A549 (cell line): ENCODE results near the gene GPD2. TPM values are rescaled to one million over a fixed set of nuclear protein-coding genes. Genes with fewer than 3 reads are reported as not detected.

Experiments used
- ATAC-seq, 2 experiments: fragments of 200-7000 bp in 1 of 2; fragments of >200 bp in 1 of 2; cut with Nextera tagmentation in 1 of 2; cut with Tn5 transposase in 1 of 2; 3 replicates each; pipeline versions ENCODE4 v1.8.0 to v1.9.1; 2018 to 2020; ENCODE audit warnings: mild to moderate bottlenecking in 1 of 2, moderate library complexity in 1 of 2
- CTCF ChIA-PET: fragments of 300-600 bp; sonication (Branson Sonifier 250); formaldehyde crosslinking; extraction: SDS; loops from one replicate; lab custom pipeline; 2021; ENCODE audit warnings: antibody characterized with exemption, inconsistent platforms; lab: Yijun Ruan, JAX
- POLR2A ChIA-PET: fragments of 350-600 bp; formaldehyde crosslinking; extraction: SDS; loops from one replicate; lab custom pipeline; 2021; ENCODE audit warnings: antibody characterized with exemption, inconsistent platforms; lab: Yijun Ruan, JAX
- DNase-seq, 2 experiments: peaks; one replicate each; pipeline versions ENCODE4 v3.0.0 to v3.0.0-alpha.2; 2011 to 2016; ENCODE audit warnings: low read depth in 1 of 2, low spot score in 1 of 2
- FAIRE-seq: peaks from 2 replicates; lab custom pipeline; 2011; peaks lifted over from hg19 to GRCh38; lab: Jason Lieb, UNC
- H3K27ac ChIP-seq, 2 experiments: fragments of >200 bp; sonication (Bioruptor Twin); formaldehyde crosslinking; 3 replicates each; pipeline ENCODE4 v1.5.1; 2016 to 2017
- H3K4me1 ChIP-seq: fragments of >200 bp; sonication (Bioruptor Twin); formaldehyde crosslinking; 3 replicates; pipeline ENCODE4 v1.6.1; 2016
- H3K4me2 ChIP-seq: fragments of >200 bp; sonication (Bioruptor Twin); formaldehyde crosslinking; 3 replicates; pipeline ENCODE4 v1.6.1; 2016
- H3K4me3 ChIP-seq: fragments of >200 bp; sonication (Bioruptor Twin); formaldehyde crosslinking; 3 replicates; pipeline ENCODE4 v1.5.1; 2016
- H3K9me3 ChIP-seq: fragments of >200 bp; sonication (Bioruptor Twin); formaldehyde crosslinking; 3 replicates; pipeline ENCODE4 v1.6.1; 2016
- CEBPB ChIP-seq, 2 experiments: fragments of >200 bp in 1 of 2; sonication (Bioruptor Twin) in 1 of 2; formaldehyde crosslinking in 1 of 2; IDR thresholded peaks; 2 replicates each; pipeline ENCODE4 v1.6.1; 2012 to 2016
- E2F6 ChIP-seq: IDR thresholded peaks from 2 replicates; pipeline ENCODE4 v1.6.1; 2012; ENCODE audit warnings: low read depth, borderline replicate concordance
- EHMT2 ChIP-seq: fragments of 200-600 bp; sonication (generic); IDR thresholded peaks from 2 replicates; pipeline ENCODE4 v1.6.1; 2016; ENCODE audit warnings: antibody characterized with exemption, low read depth, mild to moderate bottlenecking, moderate library complexity
- FOSB ChIP-seq: fragments of 250-450 bp; sonication (Bioruptor Pico); IDR thresholded peaks from 2 replicates; pipeline ENCODE4 v1.5.0; 2020; ENCODE audit warnings: mild to moderate bottlenecking, moderate library complexity
- FOSL2 ChIP-seq, 2 experiments: fragments of 450-650 bp in 1 of 2; fragments of >200 bp in 1 of 2; sonication (Bioruptor Twin) in 1 of 2; formaldehyde crosslinking; IDR thresholded peaks; 2 replicates each; pipeline versions ENCODE4 v1.5.0 to v1.6.1; 2016 to 2020; ENCODE audit warnings: mild to moderate bottlenecking in 1 of 2, moderate library complexity in 1 of 2
- HOXB5 ChIP-seq: fragments of 250-450 bp; sonication (Bioruptor Pico); IDR thresholded peaks from 2 replicates; pipeline ENCODE4 v1.5.0; 2020; ENCODE audit warnings: mild to moderate bottlenecking, moderate library complexity
- JUN ChIP-seq, 2 experiments: fragments of >200 bp; sonication (Bioruptor Twin); formaldehyde crosslinking; IDR thresholded peaks; 2 replicates in 1 of 2; 3 replicates in 1 of 2; pipeline ENCODE4 v1.6.1; 2016 to 2017
- JUNB ChIP-seq: fragments of >200 bp; sonication (Bioruptor Twin); formaldehyde crosslinking; IDR thresholded peaks from 2 replicates; pipeline ENCODE4 v1.6.1; 2016
- MYC ChIP-seq: IDR thresholded peaks from 2 replicates; pipeline ENCODE4 v1.6.1; 2012; ENCODE audit warnings: mild to moderate bottlenecking, inconsistent platforms, low read length, improper control_type of control experiment, borderline replicate concordance
- PHF8 ChIP-seq: fragments of 200-600 bp; sonication (generic); IDR thresholded peaks from 2 replicates; pipeline ENCODE4 v1.6.1; 2016; ENCODE audit warnings: low read depth, mild to moderate bottlenecking, antibody characterized with exemption, moderate library complexity, borderline replicate concordance
- RAD21 ChIP-seq, 2 experiments: fragments of >200 bp in 1 of 2; sonication (Bioruptor Twin) in 1 of 2; formaldehyde crosslinking in 1 of 2; IDR thresholded peaks in 1 of 2; conservative IDR thresholded peaks in 1 of 2; 2 replicates in 1 of 2; 3 replicates in 1 of 2; pipeline ENCODE4 v1.6.1; 2012 to 2018; ENCODE audit warnings: inconsistent platforms in 1 of 2
- RFX5 ChIP-seq: fragments of 450-650 bp; IDR thresholded peaks from 2 replicates; pipeline ENCODE4 v1.7.1; 2014; ENCODE audit warnings: antibody characterized with exemption, mild to moderate bottlenecking, moderate library complexity
- SREBF2 ChIP-seq: fragments of 450-650 bp; IDR thresholded peaks from 2 replicates; pipeline ENCODE4 v1.6.1; 2014; ENCODE audit warnings: mild to moderate bottlenecking, moderate library complexity
- USF2 ChIP-seq: fragments of 450-650 bp; IDR thresholded peaks from 2 replicates; pipeline ENCODE4 v1.6.1; 2014; ENCODE audit warnings: antibody characterized with exemption
- ZC3H11A ChIP-seq: fragments of 450-650 bp; IDR thresholded peaks from 2 replicates; pipeline ENCODE4 v1.6.1; 2014; ENCODE audit warnings: antibody characterized with exemption, mild to moderate bottlenecking
- WGBS: methylation state at CpG from one replicate; pipeline ENCODE4 v1.1.6; 2017; ENCODE audit errors: missing lambda C conversion rate; 5-methylcytosine and 5-hydroxymethylcytosine counted together
- polyA plus RNA-seq, 4 experiments: library from polyadenylated mRNA; depleted of rRNA in 3 of 4; stranded (reverse); fragments of >200 nt; fragmentation: RNase III in 1 of 4; extraction: RNeasy Plus Mini Kit Qiagen cat#74134 plus additional on column Dnase treatment in 1 of 4; gene quantifications; 2 replicates in 3 of 4; 3 replicates in 1 of 4; pipeline ENCODE4 v1.2.3, GENCODE V29; 2011 to 2017

The GPD2 gene
- polyA plus RNA-seq, 2 of the 4 experiments (the other 2 are of a cell fraction), result 26.6 to 39.6 TPM

- Histone ChIP-seq H3K4me3 (no peak overlapping the region), H3K9me3 (no peaks in the 10 kb centered on the region), H3K27ac (no peak overlapping the region), H3K4me1 (peaks cover 51% of the 10 kb centered on the region)
- ChIA-PET CTCF (no interaction called here), POLR2A (no interaction called here)
- no peak for DNase-seq
- ATAC-seq, result no peak
- TF ChIP-seq FOSB (CRISPR knock-in tag), result no peak
- peak; percentile 21; the same call in 1 of the 2 replicates for TF ChIP-seq EHMT2
- TF ChIP-seq, all 56 proteins: peak for 1
- FAIRE-seq, result no peak
- H3K4me2 ChIP-seq, result no peak overlapping the region
Observed at GRCh38 chr2:156452971-156453370, 16.8 kb downstream of the GPD2 start.

- peaks cover 64% of the 10 kb centered on the region for H3K4me1 ChIP-seq
- H3K27ac ChIP-seq, result peak overlapping the region; percentile 62 to 81
- no peaks in the 10 kb centered on the region for H3K9me3 ChIP-seq
- WGBS, result 7% methylated on average over 2 of the region's 2 CpGs
- CTCF ChIA-PET, result no interaction called here
- TF ChIP-seq ZC3H11A, result no peak
- 0 out of 5 replicates have a peak, but pooled peaks of 1 of the 2 experiments have one; percentile 32 for TF ChIP-seq JUN (IDR thresholded peaks at IDR 0.05)
- TF ChIP-seq FOSL2 (IDR thresholded peaks at IDR 0.05), result 0 out of 2 replicates have a peak, but pooled peaks have one; percentile 15
- peak; percentile 71 for TF ChIP-seq FOSL2 (CRISPR knock-in tag; IDR thresholded peaks at IDR 0.05)
- no peak for TF ChIP-seq MYC
- peak; percentile 29; the same call in 1 of the 2 replicates for TF ChIP-seq JUNB
- 0 out of 5 replicates have a peak, but pooled peaks of 1 of the 2 experiments have one; percentile 4 for TF ChIP-seq RAD21 (conservative IDR thresholded peaks at IDR 0.05 in 1 of 2, IDR thresholded peaks at IDR 0.05 in 1 of 2)
- H3K4me3 ChIP-seq, result no peak overlapping the region
- ATAC-seq (peak; percentile 96), DNase-seq (peak; percentile 65 to 79), FAIRE-seq (no peak)
- peak overlapping the region; percentile 69 for H3K4me2 ChIP-seq
- POLR2A ChIA-PET, result no interaction called here
Observed at GRCh38 chr2:156455361-156455975, 19.3 kb downstream of the GPD2 start.

GRCh38 chr2:156456616-156457015, 20.4 kb downstream of the GPD2 start:
- Histone ChIP-seq H3K4me3 (no peak overlapping the region), H3K27ac (peak overlapping the region; percentile 62 to 81; a peak in 5 of 6 replicates), H3K9me3 (no peaks in the 10 kb centered on the region), H3K4me2 (peak overlapping the region; percentile 69), H3K4me1 (peaks cover 69% of the 10 kb centered on the region)
- DNase-seq (no peak), FAIRE-seq (no peak)
- POLR2A ChIA-PET, result no interaction called here
- CTCF ChIA-PET, result interaction anchor here (1.6 kb wide), 1 partner anchor 11 kb away, joined by 5 read pairs; no protein-coding TSS in a partner anchor
- 95% methylated on average over 3 of the region's 3 CpGs for WGBS
- TF ChIP-seq CEBPB (IDR thresholded peaks at IDR 0.05) (no peak), E2F6 (no peak), PHF8 (no peak), RFX5 (no peak), HOXB5 (no peak), USF2 (no peak), FOSB (CRISPR knock-in tag) (no peak), SREBF2 (no peak), ZC3H11A (no peak)
- TF ChIP-seq, all 56 proteins: peak for 0
- no peak for ATAC-seq
